SU-DHL-6 (cell line): ENCODE data around the gene ADAMTS17.

Experiments used
- CTCF ChIP-seq: fragments of 200-600 bp; sonication (generic); IDR thresholded peaks from one replicate; pipeline ENCODE4 v1.5.1; 2017; ENCODE audit warnings: antibody characterized with exemption, mild to moderate bottlenecking, low read length, moderate library complexity; ENCODE audit not compliant: insufficient read depth, poor library complexity, severe bottlenecking
- EZH2phosphoT487 ChIP-seq: fragments of 200-600 bp; sonication (generic), shearing (Covaris generic); conservative IDR thresholded peaks from 2 replicates; pipeline ENCODE4 v1.6.1; 2018; ENCODE audit warnings: mild to moderate bottlenecking, antibody characterized with exemption, low read length, moderate library complexity, mixed read lengths

GRCh38 chr15:100189319-100189718, 152.5 kb downstream of the ADAMTS17 start:
- TF ChIP-seq CTCF, result no peak
- no peak for TF ChIP-seq EZH2phosphoT487
